Tibial nerve (tissue), 4 donors: Measurements from ENCODE around the gene CD9. TPM values are rescaled to one million over a fixed set of nuclear protein-coding genes. Genes with fewer than 3 reads are reported as not detected.
A peak's percentile ranks its signal among the peaks of the same experiment; 100 is the strongest.

Experiments
- DNase-seq, 2 donors: peaks; one replicate each; pipeline ENCODE4 v3.0.0-alpha.2; 2019; ENCODE audit warnings: low spot score in 2 of 2
- H3K27ac ChIP-seq, 4 donors: fragments of 200-600 bp; sonication (generic) in 3 of 4; one replicate each; pipeline ENCODE4 v1.5.1; 2017 to 2019; ENCODE audit warnings: mild to moderate bottlenecking in 1 of 4
- H3K27me3 ChIP-seq, 2 donors: fragments of 200-600 bp; sonication (generic) in 1 of 2; one replicate each; pipeline versions ENCODE4 v1.5.1 to v1.6.0; 2017 to 2019
- H3K36me3 ChIP-seq, 3 donors: fragments of 200-600 bp; sonication (generic); one replicate each; pipeline ENCODE4 v1.5.1; 2018 to 2019
- H3K4me1 ChIP-seq, 4 donors: fragments of 200-600 bp; sonication (generic) in 3 of 4; one replicate each; pipeline ENCODE4 v1.5.1; 2017 to 2019
- H3K4me3 ChIP-seq, 4 donors: fragments of 200-600 bp; sonication (generic) in 3 of 4; one replicate each; pipeline ENCODE4 v1.5.1; 2017 to 2019; ENCODE audit warnings: mild to moderate bottlenecking in 1 of 4, moderate library complexity in 1 of 4
- H3K9me3 ChIP-seq, 4 donors: fragments of 200-600 bp; sonication (generic) in 3 of 4; one replicate each; pipeline ENCODE4 v1.5.1; 2017 to 2019
- EP300 ChIP-seq, 2 donors: sonication (generic); formaldehyde crosslinking; IDR thresholded peaks; one replicate each; pipeline ENCODE4 v1.6.1; 2017; ENCODE audit warnings: antibody characterized with exemption in 2 of 2, mild to moderate bottlenecking in 1 of 2
- POLR2A ChIP-seq, 2 donors: fragments of 450-650 bp; IDR thresholded peaks; one replicate each; pipeline ENCODE4 v1.6.1; 2017; ENCODE audit warnings: antibody characterized with exemption in 2 of 2, mild to moderate bottlenecking in 2 of 2, moderate library complexity in 2 of 2
- WGBS, 2 donors: methylation state at CpG; one replicate each; pipeline ENCODE4 v1.1.5; 2018; 5-methylcytosine and 5-hydroxymethylcytosine counted together
- total RNA-seq, 4 donors: library from RNA; depleted of rRNA; stranded (reverse); fragments of >200 nt; gene quantifications; one replicate each; pipeline ENCODE4 v1.1.0, GENCODE V29; 2016
- TF ChIP-seq, protein P1 (sequence below), 5 experiments: fragments of 200-600 bp in 3 of 5; fragments of 450-650 bp in 2 of 5; sonication (generic) in 3 of 5; IDR thresholded peaks; one replicate each; pipeline ENCODE4 v1.5.1; 2016 to 2019; ENCODE audit warnings: antibody characterized with exemption in 5 of 5, mild to moderate bottlenecking in 3 of 5, moderate library complexity in 2 of 5

Gene CD9, protein sequence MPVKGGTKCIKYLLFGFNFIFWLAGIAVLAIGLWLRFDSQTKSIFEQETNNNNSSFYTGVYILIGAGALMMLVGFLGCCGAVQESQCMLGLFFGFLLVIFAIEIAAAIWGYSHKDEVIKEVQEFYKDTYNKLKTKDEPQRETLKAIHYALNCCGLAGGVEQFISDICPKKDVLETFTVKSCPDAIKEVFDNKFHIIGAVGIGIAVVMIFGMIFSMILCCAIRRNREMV
- 100 to 1,000 TPM; 297 to 500 (median 391) TPM for total RNA-seq

DNA sequence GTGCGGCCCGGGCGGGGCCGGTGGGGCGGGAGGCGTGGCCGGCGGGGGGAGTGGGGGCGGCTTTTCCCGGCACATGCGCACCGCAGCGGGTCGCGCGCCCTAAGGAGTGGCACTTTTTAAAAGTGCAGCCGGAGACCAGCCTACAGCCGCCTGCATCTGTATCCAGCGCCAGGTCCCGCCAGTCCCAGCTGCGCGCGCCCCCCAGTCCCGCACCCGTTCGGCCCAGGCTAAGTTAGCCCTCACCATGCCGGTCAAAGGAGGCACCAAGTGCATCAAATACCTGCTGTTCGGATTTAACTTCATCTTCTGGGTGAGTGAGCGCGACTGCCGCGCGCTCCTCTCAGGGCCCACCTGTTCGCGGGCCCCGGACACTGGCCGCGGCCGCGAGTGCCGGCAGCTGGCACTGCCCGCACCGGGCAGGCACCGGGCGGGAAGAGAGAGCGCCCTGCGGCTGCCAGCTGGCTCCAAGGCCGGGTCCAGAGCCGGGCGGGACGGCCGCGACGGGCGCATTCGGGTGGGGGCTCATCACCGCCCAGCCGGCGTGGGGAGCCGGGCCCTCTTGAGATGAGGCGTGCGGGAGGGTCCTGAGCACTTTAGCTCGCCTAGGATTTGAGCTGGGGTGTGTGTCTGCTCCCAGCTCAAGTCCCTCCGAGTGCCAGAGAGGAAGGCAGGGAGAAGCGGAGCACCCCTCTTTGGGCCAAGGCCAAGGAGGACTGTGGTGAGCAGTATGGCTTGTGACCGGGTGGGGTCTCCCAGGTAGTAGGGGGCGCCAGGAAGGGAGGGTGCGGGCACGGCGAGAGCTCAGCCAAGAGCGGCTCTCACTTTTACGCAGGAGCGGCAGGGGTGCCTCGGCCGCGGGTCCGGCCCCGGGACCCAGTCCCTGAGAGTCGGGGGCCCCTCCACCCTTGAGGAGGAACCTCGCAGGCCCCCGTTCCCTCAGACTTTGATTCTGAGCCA lies at the start of gene CD9:
TSS of gene CD9 (plus strand) at position 145 of the 957 bp plus-strand sequence. CDS start at position 245, 100 bp downstream.
- Histone ChIP-seq H3K27me3 (no peaks in the 10 kb centered on the region), H3K9me3 (no peaks in the 10 kb centered on the region), H3K36me3 (no peaks in the 10 kb centered on the region), H3K4me1 (peaks cover 0 to 76% (median 36%) of the 10 kb centered on the region in 4 donors), H3K27ac (peak within 1 kb of the TSS; percentile 95 to 99 (median 97)), H3K4me3 (peak within 1 kb of the TSS; percentile 71 to 98 (median 85))
- 0 to 1% methylated on average over 35 to 71 of the region's 81 CpGs for WGBS, 2 donors
- peak in 1 of 2 donors; percentile 84 for TF ChIP-seq EP300 (IDR thresholded peaks at IDR 0.05)
- TF ChIP-seq POLR2A (IDR thresholded peaks at IDR 0.05) = peak; percentile 74 to 79
- TF ChIP-seq, protein P1, sequence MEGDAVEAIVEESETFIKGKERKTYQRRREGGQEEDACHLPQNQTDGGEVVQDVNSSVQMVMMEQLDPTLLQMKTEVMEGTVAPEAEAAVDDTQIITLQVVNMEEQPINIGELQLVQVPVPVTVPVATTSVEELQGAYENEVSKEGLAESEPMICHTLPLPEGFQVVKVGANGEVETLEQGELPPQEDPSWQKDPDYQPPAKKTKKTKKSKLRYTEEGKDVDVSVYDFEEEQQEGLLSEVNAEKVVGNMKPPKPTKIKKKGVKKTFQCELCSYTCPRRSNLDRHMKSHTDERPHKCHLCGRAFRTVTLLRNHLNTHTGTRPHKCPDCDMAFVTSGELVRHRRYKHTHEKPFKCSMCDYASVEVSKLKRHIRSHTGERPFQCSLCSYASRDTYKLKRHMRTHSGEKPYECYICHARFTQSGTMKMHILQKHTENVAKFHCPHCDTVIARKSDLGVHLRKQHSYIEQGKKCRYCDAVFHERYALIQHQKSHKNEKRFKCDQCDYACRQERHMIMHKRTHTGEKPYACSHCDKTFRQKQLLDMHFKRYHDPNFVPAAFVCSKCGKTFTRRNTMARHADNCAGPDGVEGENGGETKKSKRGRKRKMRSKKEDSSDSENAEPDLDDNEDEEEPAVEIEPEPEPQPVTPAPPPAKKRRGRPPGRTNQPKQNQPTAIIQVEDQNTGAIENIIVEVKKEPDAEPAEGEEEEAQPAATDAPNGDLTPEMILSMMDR (IDR thresholded peaks at IDR 0.05) = no peak
- DNase-seq = peak in 1 of 2 donors; percentile 61

DNA sequence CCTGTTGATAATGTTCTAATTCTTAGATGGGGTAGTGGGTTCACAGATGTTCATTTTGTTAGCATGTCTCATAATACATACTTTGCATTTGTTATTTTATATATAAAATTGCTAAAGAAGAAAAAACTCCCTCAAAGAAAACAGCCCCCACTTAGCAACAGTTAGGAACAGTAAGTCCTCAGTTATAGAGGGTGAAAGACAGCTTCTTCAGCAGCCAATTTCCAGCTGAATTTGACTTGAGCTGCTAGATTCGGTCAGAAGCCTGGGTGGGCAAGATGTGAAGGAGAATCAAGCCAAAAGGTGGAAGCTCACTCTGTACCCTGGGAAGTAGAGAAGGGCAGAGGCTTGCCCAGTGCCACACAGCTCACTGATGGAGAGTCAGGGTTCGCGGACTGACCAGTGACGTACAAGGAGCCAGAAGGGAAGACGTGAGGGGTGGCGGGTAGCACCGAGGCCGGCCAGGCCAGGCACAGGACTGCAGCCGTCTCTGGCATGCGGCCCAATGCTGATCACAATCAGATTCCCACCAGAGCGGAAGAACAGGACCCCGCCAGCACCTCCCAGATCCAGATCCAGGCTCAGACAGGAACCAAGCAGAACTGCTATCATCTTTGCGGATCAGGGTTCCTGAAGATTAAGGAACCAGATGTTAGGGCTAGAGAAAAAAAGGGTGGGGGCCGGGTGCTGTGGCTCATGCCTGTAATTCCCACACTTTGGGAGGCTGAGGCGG lies 45.3 kb upstream of the CD9 start:
- Histone ChIP-seq H3K9me3 (no peaks in the 10 kb centered on the region), H3K27ac (peak overlapping the region in 1 of 4 donors; percentile 66), H3K36me3 (no peaks in the 10 kb centered on the region), H3K4me1 (no peaks in the 10 kb centered on the region), H3K4me3 (no peak overlapping the region), H3K27me3 (no peaks in the 10 kb centered on the region)
- TF ChIP-seq, protein P1 (IDR thresholded peaks at IDR 0.05) = no peak
- TF ChIP-seq EP300 (IDR thresholded peaks at IDR 0.05) (peak in 1 of 2 donors; percentile 55), POLR2A (IDR thresholded peaks at IDR 0.05) (no peak)
- no peak for DNase-seq
- WGBS, 2 donors = 68% methylated on average over 15 of the region's 15 CpGs

DNA sequence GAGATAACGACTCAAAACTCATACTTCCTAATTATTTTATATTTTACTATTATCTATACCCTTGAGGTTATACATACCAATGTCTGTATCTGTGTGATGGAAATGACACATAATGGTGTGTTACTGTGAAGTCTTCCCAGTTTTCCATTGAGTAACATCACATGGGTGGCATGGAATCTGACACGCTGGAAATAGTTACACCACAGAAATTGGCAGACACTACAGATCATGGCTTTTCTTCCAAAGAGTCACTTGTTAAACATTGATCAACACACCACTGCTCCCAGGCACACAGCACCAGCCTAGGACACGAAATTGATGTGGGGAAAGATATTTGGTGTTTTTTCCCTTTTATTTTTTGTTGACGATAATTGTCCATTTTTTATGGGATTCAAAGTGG lies 42.7 kb upstream of the CD9 start:
- DNase-seq = no peak
- Histone ChIP-seq H3K4me3 (no peak overlapping the region), H3K27ac (no peak overlapping the region), H3K4me1 (peaks cover 0 to 6% (median 0%) of the 10 kb centered on the region in 4 donors), H3K9me3 (no peaks in the 10 kb centered on the region), H3K36me3 (no peaks in the 10 kb centered on the region), H3K27me3 (no peaks in the 10 kb centered on the region)
- TF ChIP-seq POLR2A (IDR thresholded peaks at IDR 0.05) (no peak), EP300 (IDR thresholded peaks at IDR 0.05) (no peak)
- TF ChIP-seq, protein P1 (IDR thresholded peaks at IDR 0.05) = no peak
- 94% methylated on average over 4 of the region's 4 CpGs for WGBS, 2 donors

DNA sequence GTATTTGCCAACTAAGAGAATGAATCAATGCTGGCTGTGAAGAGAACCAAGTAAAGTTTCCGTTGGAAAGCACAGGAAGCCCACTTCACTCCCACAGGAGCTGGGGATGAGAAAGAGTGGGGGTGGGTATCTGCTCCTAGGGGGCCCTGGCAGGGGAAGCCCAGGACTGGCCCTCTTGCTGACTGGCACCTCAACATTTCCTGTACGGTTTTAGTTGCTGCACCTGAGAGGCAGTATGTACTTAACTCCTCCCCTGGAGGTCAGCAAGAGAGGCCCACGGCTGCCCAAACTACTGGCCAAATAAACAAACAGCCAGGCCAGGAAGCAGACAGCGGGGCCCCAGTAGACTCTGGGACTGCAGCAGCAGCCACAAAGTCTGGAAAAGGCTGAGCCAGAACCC lies 41.9 kb upstream of the CD9 start:
- H3K27ac ChIP-seq = no peak overlapping the region
- H3K4me1 ChIP-seq = peaks cover 0 to 6% (median 0%) of the 10 kb centered on the region in 4 donors
- TF ChIP-seq, protein P1 (IDR thresholded peaks at IDR 0.05) = no peak
- TF ChIP-seq POLR2A (IDR thresholded peaks at IDR 0.05) (no peak), EP300 (IDR thresholded peaks at IDR 0.05) (no peak)
- no peak overlapping the region for H3K4me3 ChIP-seq
- H3K9me3 ChIP-seq = no peaks in the 10 kb centered on the region
- WGBS, 2 donors = 32 to 53% methylated on average over 3 to 4 of the region's 4 CpGs
- H3K27me3 ChIP-seq = no peaks in the 10 kb centered on the region
- H3K36me3 ChIP-seq = no peaks in the 10 kb centered on the region
- no peak for DNase-seq
